IPS DF 6.9 (cell line): Measurements from ENCODE around the gene TCF20.

Experiments used
- DNase-seq: peaks from one replicate; pipeline ENCODE4 v3.0.0-alpha.2; 2013; ENCODE audit warnings: low read depth, low spot score
- H3K27ac ChIP-seq: one replicate; pipeline ENCODE4 v1.5.1; 2013; ENCODE audit warnings: low read length, control low read depth
- H3K27me3 ChIP-seq: 2 replicates; pipeline ENCODE4 v1.6.1; 2013; ENCODE audit warnings: mild to moderate bottlenecking, low read length; ENCODE audit not compliant: control insufficient read depth, insufficient read depth
- H3K36me3 ChIP-seq: 2 replicates; pipeline ENCODE4 v1.6.1; 2013; ENCODE audit warnings: low read length; ENCODE audit not compliant: control insufficient read depth, insufficient read depth
- H3K4me1 ChIP-seq: 2 replicates; pipeline ENCODE4 v1.6.1; 2013; ENCODE audit warnings: low read length; ENCODE audit not compliant: control insufficient read depth, insufficient read depth
- H3K4me3 ChIP-seq: 2 replicates; pipeline ENCODE4 v1.5.1; 2013; ENCODE audit warnings: mild to moderate bottlenecking, low read length
- H3K9me3 ChIP-seq: 2 replicates; pipeline ENCODE4 v1.6.1; 2013; ENCODE audit warnings: low read length, inconsistent platforms; ENCODE audit not compliant: control insufficient read depth, insufficient read depth
- WGBS: extraction: QIAGEN DNeasy Blood & Tissue Kit; methylation state at CpG from one replicate; pipeline ENCODE4 v1.1.7; 2013; ENCODE audit warnings: mixed read lengths, missing lambda C conversion rate; ENCODE audit not compliant: insufficient read length, insufficient coverage; 5-methylcytosine and 5-hydroxymethylcytosine counted together

TCF20 gene

DNA sequence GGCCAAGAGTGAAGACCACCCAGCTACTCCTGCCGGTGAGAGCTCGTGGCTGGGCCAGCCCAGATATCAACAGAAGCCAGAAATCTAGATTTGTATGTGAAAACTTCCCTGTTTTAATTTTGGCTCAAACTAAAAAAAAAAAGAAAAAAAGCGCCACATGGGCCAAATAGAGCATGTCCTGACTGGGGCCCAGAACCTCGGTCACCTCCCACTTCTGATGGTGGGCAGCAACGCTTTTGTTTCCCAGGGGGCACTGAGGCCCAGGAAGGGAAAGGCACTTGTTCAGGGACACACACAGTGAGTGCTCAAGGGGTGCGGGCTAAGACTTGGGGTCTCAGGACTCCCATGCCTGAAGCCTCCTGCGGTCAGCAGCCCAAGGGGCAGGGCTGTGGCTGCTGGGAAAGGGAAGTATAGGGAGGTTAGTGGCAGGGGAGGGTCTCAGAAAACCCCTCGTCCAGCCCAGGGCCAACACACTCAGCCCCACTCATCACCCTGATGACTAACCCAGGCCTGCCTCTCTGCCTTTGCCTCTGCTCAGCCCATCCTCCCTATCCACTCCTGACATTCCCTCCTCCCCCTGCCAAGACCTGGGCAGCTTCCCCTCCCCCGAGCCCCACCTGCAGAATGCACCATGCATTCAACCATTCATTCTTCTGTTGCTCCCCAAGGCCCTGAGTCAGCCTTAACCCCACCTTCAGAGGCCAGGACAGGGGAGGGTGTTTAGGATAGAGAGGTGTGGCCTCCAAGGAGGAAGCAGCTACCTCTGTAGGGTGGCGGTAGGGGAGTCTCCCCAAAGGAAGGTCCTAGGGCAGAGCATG lies 30.0 kb upstream of the TCF20 start:
- Histone ChIP-seq H3K4me1 (peaks cover 29% of the 10 kb centered on the region), H3K9me3 (no peaks in the 10 kb centered on the region), H3K27me3 (no peaks in the 10 kb centered on the region), H3K4me3 (no peak overlapping the region), H3K27ac (no peak overlapping the region), H3K36me3 (no peaks in the 10 kb centered on the region)
- DNase-seq = no peak
- WGBS = no CpG with 5 or more reads among the region's 10 CpGs

GRCh38 chr22:42299586-42300258 lies 29.3 kb upstream of the TCF20 start:
- Histone ChIP-seq H3K27ac (no peak overlapping the region), H3K4me3 (no peak overlapping the region; the same call in 1 of the 2 replicates)

GRCh38 chr22:42298746-42299145 lies 28.3 kb upstream of the TCF20 start:
- Histone ChIP-seq H3K36me3 (no peaks in the 10 kb centered on the region), H3K4me1 (peaks cover 26% of the 10 kb centered on the region), H3K4me3 (no peak overlapping the region), H3K9me3 (no peaks in the 10 kb centered on the region), H3K27ac (no peak overlapping the region), H3K27me3 (no peaks in the 10 kb centered on the region)
- DNase-seq = no peak
- no CpG with 5 or more reads among the region's 8 CpGs for WGBS

More at GRCh38 chr22:42299586-42300258, 29.3 kb upstream of the TCF20 start:
- WGBS = no CpG with 5 or more reads among the region's 19 CpGs
- Histone ChIP-seq H3K27me3 (no peaks in the 10 kb centered on the region), H3K36me3 (no peaks in the 10 kb centered on the region), H3K4me1 (peaks cover 29% of the 10 kb centered on the region), H3K9me3 (no peaks in the 10 kb centered on the region)
- no peak for DNase-seq

- WGBS = no CpG with 5 or more reads among the region's 2 CpGs
- Histone ChIP-seq H3K4me1 (peaks cover 25% of the 10 kb centered on the region), H3K4me3 (no peak overlapping the region), H3K27me3 (no peaks in the 10 kb centered on the region), H3K36me3 (no peaks in the 10 kb centered on the region), H3K27ac (no peak overlapping the region), H3K9me3 (no peaks in the 10 kb centered on the region)
- no peak for DNase-seq
Observed at GRCh38 chr22:42297778-42298177, 27.3 kb upstream of the TCF20 start.

- no peaks in the 10 kb centered on the region for H3K9me3 ChIP-seq
- no peak overlapping the region for H3K27ac ChIP-seq
- DNase-seq = no peak
- H3K4me1 ChIP-seq = peaks cover 26% of the 10 kb centered on the region
- no peaks in the 10 kb centered on the region for H3K27me3 ChIP-seq
- H3K36me3 ChIP-seq = no peaks in the 10 kb centered on the region
- H3K4me3 ChIP-seq = no peak overlapping the region
- WGBS = no CpG with 5 or more reads among the region's 3 CpGs
Observed at GRCh38 chr22:42296883-42297282, 26.4 kb upstream of the TCF20 start.

- WGBS = no CpG with 5 or more reads among the region's 19 CpGs
- Histone ChIP-seq H3K4me3 (no peak overlapping the region), H3K27me3 (no peaks in the 10 kb centered on the region), H3K4me1 (peaks cover 25% of the 10 kb centered on the region), H3K27ac (no peak overlapping the region), H3K9me3 (no peaks in the 10 kb centered on the region), H3K36me3 (no peaks in the 10 kb centered on the region)
- no peak for DNase-seq
Observed at GRCh38 chr22:42296381-42296853, 26.0 kb upstream of the TCF20 start.

DNA sequence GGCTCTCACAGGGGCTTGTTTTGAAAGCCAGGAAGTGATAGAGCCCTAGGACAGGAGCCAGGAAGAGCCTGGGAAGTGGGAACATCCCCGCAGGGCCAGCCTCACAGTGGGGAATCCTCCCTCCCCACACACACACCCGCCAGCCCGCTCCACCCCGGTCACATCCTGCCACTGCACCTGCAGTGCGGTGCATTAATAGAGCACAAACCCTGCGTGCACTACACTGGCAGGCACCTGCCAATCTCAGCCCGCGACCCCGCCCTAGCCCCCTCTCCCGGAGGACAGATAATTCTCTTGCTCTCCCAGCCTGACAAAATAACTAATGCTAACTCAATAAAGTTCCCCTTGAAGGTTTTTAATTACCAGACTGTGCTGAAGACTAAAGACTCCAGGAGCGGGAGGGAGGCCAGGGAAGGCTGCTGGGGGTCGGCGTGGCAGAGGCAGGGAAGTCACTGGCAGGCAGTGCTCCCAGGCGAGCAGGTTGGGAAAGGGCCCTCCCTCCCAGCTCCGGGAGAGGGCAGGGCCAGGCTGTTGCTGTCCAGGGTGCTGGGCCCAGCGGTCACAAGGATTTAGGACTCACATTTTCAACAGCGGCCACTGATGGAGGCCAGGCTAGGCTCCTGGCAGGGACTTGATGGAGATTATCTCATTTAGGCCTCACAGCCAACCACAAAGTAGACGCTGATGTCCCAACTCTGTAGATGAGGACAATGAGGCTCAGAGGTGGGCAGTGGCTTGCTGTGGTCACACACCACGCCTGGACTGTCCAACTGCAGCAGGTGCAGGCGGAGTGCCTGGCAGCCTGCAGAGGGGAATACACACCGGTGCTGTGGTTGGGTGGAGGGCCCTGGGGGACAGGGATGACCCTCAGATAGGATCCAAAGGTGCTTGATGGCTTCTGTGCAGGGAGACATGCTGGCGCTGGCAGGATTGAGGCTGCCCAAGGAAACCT lies 23.9 kb upstream of the TCF20 start:
- H3K4me3 ChIP-seq = no peak overlapping the region

DNA sequence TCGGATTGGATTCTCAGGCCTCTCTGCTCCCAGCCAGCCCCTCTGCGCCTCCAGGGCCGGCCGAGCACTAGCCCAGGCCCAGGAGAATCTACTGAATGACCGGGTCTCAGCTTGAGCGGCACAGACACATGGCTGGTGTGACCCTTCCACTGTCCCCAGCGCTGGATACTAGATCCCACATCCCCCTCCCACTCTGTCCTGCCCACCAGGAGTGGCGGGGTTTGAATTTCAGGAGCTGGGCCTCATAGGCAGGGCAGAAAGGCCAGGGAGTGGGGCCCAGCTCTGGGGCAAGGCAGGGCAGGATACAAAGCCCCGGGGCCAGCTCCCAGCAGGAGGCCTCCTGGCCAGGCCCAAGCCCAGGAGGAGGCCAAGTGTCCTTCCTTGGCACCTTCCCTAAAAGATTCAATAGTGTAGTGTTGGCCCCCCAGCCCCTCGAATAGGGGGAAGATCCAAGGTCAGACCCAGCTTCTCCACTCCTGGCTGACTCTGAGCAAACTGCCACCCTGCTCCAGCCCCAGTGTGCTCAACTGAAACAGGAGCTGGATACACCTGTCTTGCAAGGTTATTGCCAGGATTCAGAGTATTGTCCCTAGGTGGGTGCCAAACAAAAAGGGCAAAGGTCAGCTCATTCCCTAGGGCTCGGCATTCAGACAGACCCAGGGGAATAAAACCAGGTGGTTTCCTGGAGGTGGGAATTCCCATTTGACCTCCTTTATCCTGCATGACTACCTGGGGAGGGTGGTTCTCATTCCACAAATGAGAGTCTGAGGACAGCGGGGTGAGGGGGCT lies 22.5 kb upstream of the TCF20 start:
- Histone ChIP-seq H3K4me3 (no peak overlapping the region), H3K27ac (no peak overlapping the region), H3K27me3 (no peaks in the 10 kb centered on the region), H3K36me3 (no peaks in the 10 kb centered on the region), H3K9me3 (no peaks in the 10 kb centered on the region), H3K4me1 (peaks cover 11% of the 10 kb centered on the region)
- no CpG with 5 or more reads among the region's 12 CpGs for WGBS
- DNase-seq = no peak

More for the DNA sequence above, 23.9 kb upstream of the TCF20 start:
- H3K9me3 ChIP-seq = no peaks in the 10 kb centered on the region
- H3K4me1 ChIP-seq = peaks cover 20% of the 10 kb centered on the region
- no peaks in the 10 kb centered on the region for H3K36me3 ChIP-seq
- H3K27me3 ChIP-seq = no peaks in the 10 kb centered on the region
- no peak for DNase-seq
- WGBS = no CpG with 5 or more reads among the region's 22 CpGs
- H3K27ac ChIP-seq = no peak overlapping the region

DNA sequence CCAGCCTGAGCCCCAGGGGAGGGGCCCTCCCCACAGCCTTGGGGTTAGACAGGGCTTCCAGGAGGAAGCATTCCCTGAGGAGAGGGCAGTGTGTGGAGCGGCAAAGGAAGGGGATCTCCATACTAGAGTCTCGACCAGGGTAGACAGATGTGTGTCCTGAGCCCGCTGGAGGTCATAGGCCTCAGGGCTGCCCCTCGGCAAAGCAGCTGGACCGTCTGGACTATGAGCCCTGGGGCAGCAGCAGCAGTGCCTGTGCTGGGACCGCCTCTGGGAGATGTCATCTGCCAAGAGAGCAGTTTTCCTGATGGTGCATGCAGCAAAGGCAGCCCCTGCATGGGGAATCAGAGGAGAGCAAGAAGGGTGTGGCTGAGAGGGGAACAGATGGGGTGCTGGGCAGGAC lies 20.8 kb upstream of the TCF20 start:
- peaks cover 8% of the 10 kb centered on the region for H3K4me1 ChIP-seq

More for the DNA sequence above, 20.8 kb upstream of the TCF20 start:
- no peaks in the 10 kb centered on the region for H3K36me3 ChIP-seq
- no peak overlapping the region for H3K4me3 ChIP-seq
- no peak for DNase-seq
- H3K27me3 ChIP-seq = no peaks in the 10 kb centered on the region
- no CpG with 5 or more reads among the region's 6 CpGs for WGBS
- no peaks in the 10 kb centered on the region for H3K9me3 ChIP-seq
- no peak overlapping the region for H3K27ac ChIP-seq
